GM18951 (cell line): ENCODE data around the gene COA1.
"Not testable (repeated sequence)": the region's sequence is repeated elsewhere in the genome, so short reads cannot be mapped to it uniquely, and the experiment has no call there.

Source experiments
- POLR2A ChIP-seq: IDR thresholded peaks from 4 replicates; pipeline ENCODE4 v1.6.1; 2011; ENCODE audit warnings: mild to moderate bottlenecking; ENCODE audit not compliant: insufficient read length, insufficient read depth; ENCODE audit errors: extremely low read depth
- in situ Hi-C: fragments of 300-500 bp; cut with MboI; formaldehyde crosslinking; loops from one replicate; pipeline ENCODE4 v1.12.0; 2022; ENCODE audit warnings: low sequenced_read_pairs, mixed read lengths, inconsistent platforms; ENCODE audit not compliant: unreplicated experiment

The COA1 gene

DNA sequence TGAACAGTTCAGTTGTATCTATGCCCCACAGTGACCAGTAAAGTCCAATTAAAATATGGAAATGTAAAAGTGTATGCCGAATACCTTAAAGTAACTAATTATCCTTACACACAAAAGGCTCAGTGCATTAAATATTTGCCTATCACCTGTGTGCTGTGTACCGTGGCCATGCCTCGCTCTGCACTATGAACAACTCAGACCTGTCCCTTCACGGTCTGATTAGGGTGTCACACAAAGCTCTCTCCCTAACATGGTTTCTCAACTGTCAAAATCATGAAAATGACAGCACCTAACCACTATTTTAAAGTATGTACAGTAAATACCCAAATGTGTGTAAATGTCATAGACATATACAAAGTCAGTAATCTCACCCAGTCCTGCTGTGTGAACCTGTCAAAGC, 103.3 kb downstream of the COA1 start:
- no peak for TF ChIP-seq POLR2A
- in situ Hi-C loops: no loop called here

DNA sequence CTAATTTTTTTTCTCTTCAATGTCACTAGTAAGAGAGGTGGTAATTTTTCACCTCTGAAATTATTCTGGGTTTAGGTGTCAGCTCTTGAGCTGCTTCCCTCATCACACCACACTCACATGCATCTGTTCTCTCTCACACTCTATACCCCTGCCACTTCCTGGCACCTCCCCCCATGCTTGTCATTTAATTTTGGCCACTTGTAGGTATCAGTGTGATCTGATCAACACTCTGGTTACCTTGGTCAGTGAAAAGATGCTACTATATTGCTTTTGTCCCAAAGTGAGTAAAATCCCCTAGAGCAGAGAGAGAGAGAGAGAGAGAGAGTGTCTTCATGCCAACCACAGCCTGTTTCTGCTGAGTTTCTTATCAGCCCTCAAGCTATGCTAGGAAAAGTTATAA, 103.9 kb downstream of the COA1 start:
- TF ChIP-seq POLR2A: no peak
- in situ Hi-C loops: no loop called here

DNA sequence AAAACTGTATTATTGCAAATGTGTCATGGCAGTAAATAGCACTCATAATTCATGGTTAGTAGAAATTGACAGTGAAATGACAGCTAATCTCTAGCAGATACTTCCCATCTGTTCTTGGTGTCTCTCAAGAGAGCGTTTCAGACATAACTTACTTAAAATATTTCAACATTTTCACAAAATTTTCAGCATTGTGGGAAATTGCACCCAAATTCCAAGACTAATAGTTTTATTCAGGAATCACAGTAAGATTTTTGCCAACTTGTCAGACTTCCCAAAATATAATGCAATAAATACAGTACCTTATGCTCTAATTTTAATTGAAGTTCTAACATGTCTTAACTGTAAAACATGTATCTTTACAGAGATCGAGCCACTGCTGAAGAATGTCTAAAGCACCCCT, 105.2 kb downstream of the COA1 start:
- in situ Hi-C loops: no loop called here
- TF ChIP-seq POLR2A: no peak

DNA sequence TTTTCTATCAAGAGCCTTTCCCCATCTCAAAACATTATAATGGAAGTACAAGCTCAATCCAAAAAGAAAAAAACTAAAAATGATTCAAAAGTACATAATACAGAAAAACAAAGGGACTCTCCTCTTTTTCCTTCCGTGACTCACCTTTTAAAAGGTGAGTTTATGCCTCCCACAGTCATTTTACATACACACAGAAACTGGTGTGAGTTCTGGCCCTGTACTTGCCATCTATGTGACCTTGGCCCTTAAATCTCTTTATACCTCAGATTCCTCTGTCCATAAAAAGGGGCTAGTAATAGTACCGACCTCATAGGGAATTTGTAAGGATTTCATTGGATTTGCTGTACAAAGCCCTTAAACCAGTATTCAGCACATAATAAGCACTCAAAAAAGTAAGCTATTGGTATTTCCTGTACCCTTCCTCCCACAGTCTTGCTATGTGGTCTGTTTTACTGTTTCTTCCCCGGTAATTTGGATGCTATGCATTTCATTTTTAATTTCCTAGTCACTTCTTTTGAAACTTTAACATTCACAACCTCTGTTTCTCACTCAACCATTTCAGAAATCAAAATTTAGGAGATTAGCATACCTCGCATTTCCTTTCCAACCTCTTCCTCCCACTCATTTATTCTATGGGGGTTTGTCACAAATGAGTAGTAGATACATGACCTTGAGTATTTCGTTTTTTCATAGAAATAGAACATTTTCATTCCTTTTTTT, 107.4 kb downstream of the COA1 start:
- no peak for TF ChIP-seq POLR2A
- in situ Hi-C loops: no loop called here

DNA sequence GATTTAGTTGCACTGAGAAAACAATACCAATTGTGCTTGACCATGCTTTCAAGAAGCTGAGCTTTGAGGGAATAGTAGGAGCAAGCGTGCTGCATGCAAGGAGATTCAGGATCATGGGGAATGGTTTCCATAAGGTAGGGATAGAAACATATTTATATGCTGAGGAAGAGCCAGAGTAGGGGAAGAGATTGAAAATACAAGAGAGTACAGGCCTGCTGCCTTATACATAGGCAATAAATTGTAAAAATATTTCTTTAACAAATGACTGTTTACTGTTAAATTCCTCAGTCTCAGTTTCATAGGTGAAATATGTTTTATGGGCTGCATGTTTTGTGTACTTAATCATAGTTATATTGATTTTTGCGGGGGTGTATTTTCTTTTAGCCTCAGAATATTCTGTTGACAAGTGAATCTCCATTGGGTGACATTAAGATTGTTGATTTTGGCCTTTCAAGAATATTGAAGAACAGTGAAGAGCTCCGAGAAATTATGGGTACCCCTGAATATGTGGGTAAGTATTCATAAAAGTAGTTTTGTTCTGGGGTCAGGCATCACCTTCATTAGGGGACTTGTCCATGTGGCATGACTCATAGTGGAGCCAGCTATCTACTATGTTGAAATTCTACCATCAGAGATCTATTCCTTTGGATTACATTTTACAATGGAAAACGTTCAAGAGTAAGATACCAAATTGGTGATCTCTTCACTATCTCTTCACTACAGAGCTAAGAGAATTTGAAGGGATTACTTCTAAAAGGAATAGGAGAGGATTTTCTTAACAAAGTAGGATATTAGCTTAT, 109.9 kb downstream of the COA1 start:
- no peak for TF ChIP-seq POLR2A
- in situ Hi-C loops: no loop called here

DNA sequence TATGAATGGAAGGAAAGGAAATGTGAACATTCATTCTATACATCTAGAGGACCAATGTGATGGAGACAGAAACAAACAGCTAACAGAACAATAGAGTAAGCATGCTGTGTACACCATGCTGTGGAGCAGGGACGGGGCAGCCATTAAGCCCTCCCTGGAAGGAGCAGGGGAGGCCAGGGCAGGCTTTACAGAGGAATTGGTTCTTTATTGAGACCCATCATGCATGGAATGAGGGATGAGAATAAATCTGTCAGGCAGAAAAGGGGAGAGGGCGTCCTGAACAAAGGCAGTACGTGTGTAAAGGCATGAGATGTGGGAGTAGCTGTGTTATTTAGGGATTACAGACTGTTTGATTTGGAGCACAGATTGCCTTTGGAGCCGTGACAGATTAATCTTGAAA, 111.2 kb downstream of the COA1 start:
- in situ Hi-C loops: no loop called here
- TF ChIP-seq POLR2A: no peak

DNA sequence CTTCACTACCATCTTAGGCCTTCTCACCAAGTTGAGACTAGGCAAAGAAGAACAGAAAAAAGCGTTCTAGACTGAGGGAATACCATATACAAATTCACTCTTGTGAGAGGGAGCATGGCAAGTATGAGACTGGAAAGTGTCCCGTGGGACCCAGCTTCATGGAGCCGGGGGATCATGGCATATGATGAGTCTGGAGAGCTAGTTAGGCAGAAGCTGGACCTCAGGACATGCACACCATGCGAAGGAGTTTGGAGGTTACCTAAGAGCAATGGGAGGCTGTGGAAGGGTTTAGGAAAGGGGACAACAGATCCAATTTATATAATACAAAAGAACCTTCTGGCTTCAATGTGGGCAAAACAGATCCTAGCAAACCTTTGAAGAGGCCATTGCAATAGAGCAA, 112.3 kb downstream of the COA1 start:
- TF ChIP-seq POLR2A: no peak
- in situ Hi-C loops: no loop called here

DNA sequence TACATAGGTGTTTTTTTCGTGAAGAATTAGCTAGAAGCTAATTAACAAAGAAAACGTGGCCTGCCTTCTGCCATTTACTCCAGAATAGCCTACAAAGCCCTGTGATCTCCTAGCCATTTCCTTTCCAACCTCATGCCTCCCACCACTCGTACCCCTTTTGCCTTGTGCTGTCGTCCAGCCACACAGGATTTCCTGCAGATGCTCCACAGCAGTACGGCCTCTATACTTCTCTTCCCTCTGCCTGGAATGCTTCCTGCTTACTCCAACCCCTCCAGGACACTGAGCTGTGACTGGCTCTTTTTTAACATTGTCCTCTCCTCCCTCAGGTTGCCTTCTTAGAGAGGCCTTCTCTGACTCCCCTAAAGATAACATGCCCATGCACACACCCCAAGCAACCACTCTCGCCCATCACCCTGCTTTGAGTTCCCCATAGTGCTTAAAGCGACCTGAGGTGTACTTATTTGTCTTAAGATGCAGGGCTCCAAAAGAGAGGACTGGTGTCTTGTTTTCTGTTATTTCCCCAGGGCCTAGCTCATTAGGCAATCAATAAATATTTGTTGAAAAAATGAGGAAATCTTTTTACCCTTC, 113.7 kb downstream of the COA1 start:
- no peak for TF ChIP-seq POLR2A
- in situ Hi-C loops: no loop called here

DNA sequence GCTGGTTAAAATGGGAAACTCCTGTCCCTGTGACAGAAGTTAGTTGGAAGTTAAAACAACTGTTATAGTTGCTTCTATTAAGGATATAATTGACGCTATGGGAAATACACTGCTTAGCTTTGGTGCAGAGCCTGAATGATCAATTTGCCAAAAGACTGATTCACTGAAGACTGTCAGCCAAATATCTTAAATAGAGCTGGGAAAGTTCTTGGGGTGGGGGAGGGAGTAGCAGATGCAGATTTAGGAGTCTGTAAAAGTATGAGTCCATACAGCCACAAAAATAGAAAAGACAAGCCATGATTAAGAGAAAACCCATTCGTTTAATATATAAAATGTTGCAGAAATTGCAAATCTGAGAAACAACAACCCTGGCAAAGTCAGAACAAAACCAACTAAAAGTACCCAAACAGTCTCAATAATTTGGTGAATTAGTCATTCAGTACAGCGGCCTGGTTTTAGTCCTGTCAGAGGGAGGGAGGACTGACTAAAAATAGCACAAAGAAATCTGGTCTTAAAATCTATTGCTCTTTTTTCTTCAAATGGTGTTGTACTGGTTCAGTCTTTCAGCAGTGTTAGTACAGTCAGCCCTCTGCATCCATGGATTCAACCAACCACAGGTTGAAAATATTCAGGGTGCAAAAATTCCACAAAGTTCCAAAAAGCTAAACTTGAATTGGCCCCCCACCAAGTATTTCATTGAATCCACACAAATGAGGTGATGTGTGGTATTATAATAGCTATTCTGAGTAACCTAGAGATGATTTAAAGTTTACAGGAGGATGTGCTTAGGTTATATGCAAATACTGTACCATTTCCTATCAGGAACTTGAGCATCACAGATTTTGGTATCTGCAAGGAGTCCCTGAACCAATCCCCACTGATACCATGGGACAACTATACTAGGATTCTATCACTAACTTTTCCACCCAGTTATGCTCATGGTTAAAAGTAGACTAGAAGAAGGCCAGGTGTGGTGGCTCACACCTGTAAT, 116.4 kb downstream of the COA1 start:
- in situ Hi-C loops: no loop called here
- no peak for TF ChIP-seq POLR2A

DNA sequence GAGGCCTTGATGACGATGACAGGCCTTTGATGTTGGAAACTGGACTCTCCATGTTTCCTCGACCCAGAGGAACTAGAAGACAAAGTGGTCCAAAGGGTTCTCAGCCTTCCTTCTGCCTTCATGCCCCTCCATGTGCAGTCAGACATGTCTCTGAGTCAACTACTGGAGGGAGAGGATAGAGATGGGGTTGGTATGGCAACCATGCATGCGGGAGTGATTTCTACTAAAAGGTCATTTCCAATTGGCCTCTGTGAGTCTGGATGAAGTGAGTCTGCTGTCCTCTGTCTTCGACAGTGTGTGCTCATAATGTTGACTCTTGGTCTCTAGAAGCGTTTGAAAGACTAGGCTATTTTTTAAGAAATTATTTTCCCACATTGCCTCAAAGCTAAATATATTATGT, 117.2 kb downstream of the COA1 start:
- TF ChIP-seq POLR2A: no peak

DNA sequence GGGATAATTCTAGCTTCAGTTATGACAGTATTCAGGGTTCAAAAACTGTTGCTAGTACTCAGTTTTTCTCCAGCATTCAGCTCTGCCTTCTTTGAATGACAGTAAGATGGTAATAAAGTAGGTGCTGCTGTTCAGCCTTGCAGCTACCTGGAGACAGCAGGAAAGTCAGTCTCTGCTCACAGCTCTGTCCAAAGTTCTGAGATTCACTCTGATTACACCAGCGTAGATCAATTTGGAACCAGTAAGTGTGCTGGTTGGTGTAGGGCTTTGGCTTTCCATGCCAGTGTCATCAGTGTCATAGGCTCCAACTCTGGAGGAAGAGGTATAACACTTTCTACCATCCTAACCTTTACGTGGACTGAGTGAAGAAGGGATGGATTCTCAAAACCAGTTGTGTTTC, 120.2 kb downstream of the COA1 start:
- in situ Hi-C loops: no loop called here
- no peak for TF ChIP-seq POLR2A

More for the DNA sequence above, 117.2 kb downstream of the COA1 start:
- in situ Hi-C loops: no loop called here

DNA sequence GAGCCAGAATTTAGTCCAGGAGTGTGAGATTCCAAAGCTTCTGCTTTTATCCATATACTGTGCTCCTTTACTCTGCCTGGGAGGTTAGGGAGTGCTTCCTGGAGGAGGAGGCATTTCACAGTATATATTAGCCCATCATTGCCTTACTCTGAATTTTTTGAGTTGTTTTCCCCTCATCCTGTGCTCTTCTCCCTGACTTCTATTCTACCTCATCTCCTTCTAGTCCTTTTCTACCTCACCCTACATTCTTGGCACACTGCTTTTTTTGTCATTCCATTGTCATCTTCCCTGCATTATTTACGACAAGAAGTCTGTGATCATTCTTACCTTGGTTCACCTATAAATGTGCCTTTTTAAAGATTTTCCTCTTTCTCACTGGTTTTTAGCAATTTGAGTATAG, 125.1 kb downstream of the COA1 start:
- no peak for TF ChIP-seq POLR2A
- in situ Hi-C loops: no loop called here

DNA sequence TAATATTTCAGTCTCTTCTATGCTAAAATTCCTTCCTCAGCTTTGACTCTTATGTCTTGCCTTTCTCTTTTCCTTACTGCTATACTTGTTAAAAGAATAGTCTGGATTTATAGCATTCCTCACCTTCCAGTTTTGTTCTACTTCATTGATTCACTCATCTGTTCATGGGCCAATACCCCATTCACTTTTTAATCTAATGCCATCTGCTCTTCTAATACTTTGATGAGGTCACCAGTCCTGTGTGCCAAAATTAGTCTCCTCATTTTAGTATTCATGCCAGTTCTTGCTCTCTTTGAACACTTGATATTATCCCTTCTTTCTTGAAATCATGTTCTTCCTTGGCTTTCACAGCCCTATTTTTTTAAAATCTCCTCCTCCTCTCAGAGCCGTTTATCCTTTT, 127.1 kb downstream of the COA1 start:
- in situ Hi-C loops: no loop called here
- no peak for TF ChIP-seq POLR2A

DNA sequence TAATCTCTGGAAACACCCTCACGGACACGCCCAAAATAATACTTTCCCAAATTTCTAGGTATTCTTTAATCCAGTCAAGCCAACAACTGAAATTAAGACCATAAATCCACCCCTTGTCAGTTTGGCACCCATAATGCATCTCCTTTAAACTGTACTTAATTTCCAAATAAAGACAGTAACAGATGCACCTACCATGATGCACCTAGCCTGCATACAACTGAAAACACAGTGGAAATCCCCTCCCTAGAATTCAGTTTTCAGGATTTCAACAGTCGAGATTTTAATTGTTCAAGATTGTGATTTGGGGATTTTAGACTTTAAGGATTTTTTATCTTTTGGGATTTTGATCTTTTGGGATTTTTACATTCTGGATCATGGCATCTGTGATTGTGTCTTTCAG, 129.3 kb downstream of the COA1 start:
- TF ChIP-seq POLR2A: no peak
- in situ Hi-C loops: no loop called here

DNA sequence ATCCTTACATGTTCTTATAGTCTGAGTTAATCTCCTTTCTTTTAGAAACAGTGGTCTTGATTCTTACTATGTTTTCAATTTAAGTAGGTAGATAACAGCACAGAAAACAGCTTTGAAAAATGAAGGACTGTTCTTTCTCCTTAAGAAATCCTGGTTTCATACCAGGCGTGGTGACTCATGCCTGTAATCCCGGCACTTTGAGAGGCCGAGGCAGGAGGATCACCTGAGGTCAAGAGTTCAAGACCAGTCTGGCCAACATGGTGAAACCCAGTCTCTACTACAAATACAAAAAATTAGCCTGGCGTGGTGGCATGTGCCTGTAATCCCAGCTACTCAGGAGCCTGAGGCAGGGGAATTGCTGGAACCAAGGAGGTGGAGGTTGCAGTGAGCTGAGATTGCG, 132.9 kb downstream of the COA1 start:
- in situ Hi-C loops: not testable (repeated sequence)
